GF-D8 (cell line): ENCODE measurements around the gene OGA.
"Not testable (repeated sequence)": the region's sequence is repeated elsewhere in the genome, so short reads cannot be mapped to it uniquely, and the experiment has no call there.

Experiments
- DNase-seq: peaks from one replicate; lab custom pipeline; 2025; lab: John Stamatoyannopoulos, UW

OGA gene

GRCh38 chr10:101797403-101798059 is 20.7 kb downstream of the OGA start:
- no peak for DNase-seq

GRCh38 chr10:101793526-101793925 is 24.7 kb downstream of the OGA start:
- DNase-seq, result no peak

- DNase-seq, result no peak
Observed at GRCh38 chr10:101789686-101790085, 28.6 kb downstream of the OGA start.

GRCh38 chr10:101789231-101789630 is 29.0 kb downstream of the OGA start:
- DNase-seq, result not testable (repeated sequence)

GRCh38 chr10:101785801-101786200 is 32.4 kb downstream of the OGA start:
- no peak for DNase-seq

- DNase-seq, result no peak
Observed at GRCh38 chr10:101784558-101784957, 33.7 kb downstream of the OGA start.

- no peak for DNase-seq
Observed at GRCh38 chr10:101783736-101784118, 34.5 kb downstream of the OGA start.

GRCh38 chr10:101782811-101783735 is 35.2 kb downstream of the OGA start, which contains the start of gene NPM3:
Gene NPM3 (minus strand): TSS chr10:101783446. CDS start chr10:101783390, 56 bp downstream.
- peak; percentile 49 for DNase-seq

- DNase-seq, result no peak
Observed at GRCh38 chr10:101781984-101782810, 36.0 kb downstream of the OGA start.

GRCh38 chr10:101781655-101781983 is 36.6 kb downstream of the OGA start:
- DNase-seq, result no peak

- DNase-seq, result no peak
Observed at GRCh38 chr10:101780818-101781654, 37.2 kb downstream of the OGA start.

- DNase-seq, result no peak
Observed at GRCh38 chr10:101780187-101780817, 37.9 kb downstream of the OGA start.

GRCh38 chr10:101779544-101780186 is 38.6 kb downstream of the OGA start:
- DNase-seq, result no peak

GRCh38 chr10:101778781-101779543 is 39.3 kb downstream of the OGA start:
- no peak for DNase-seq

- no peak for DNase-seq
Observed at GRCh38 chr10:101778151-101778780, 40.0 kb downstream of the OGA start.

GRCh38 chr10:101777619-101778145 is 40.6 kb downstream of the OGA start:
- no peak for DNase-seq

GRCh38 chr10:101776161-101776817 is 42.0 kb downstream of the OGA start:
- no peak for DNase-seq
